Tibial nerve (tissue), 4 donors: ENCODE measurements around the gene RIIAD1. TPM values are rescaled to one million over a fixed set of nuclear protein-coding genes. Genes with fewer than 3 reads are reported as not detected.

Source experiments
- DNase-seq, 2 donors: peaks; one replicate each; pipeline ENCODE4 v3.0.0-alpha.2; 2019; ENCODE audit warnings: low spot score in 2 of 2
- H3K27ac ChIP-seq, 4 donors: fragments of 200-600 bp; sonication (generic) in 3 of 4; one replicate each; pipeline ENCODE4 v1.5.1; 2017 to 2019; ENCODE audit warnings: mild to moderate bottlenecking in 1 of 4
- H3K27me3 ChIP-seq, 2 donors: fragments of 200-600 bp; sonication (generic) in 1 of 2; one replicate each; pipeline versions ENCODE4 v1.5.1 to v1.6.0; 2017 to 2019
- H3K36me3 ChIP-seq, 3 donors: fragments of 200-600 bp; sonication (generic); one replicate each; pipeline ENCODE4 v1.5.1; 2018 to 2019
- H3K4me1 ChIP-seq, 4 donors: fragments of 200-600 bp; sonication (generic) in 3 of 4; one replicate each; pipeline ENCODE4 v1.5.1; 2017 to 2019
- H3K4me3 ChIP-seq, 4 donors: fragments of 200-600 bp; sonication (generic) in 3 of 4; one replicate each; pipeline ENCODE4 v1.5.1; 2017 to 2019; ENCODE audit warnings: mild to moderate bottlenecking in 1 of 4, moderate library complexity in 1 of 4
- H3K9me3 ChIP-seq, 4 donors: fragments of 200-600 bp; sonication (generic) in 3 of 4; one replicate each; pipeline ENCODE4 v1.5.1; 2017 to 2019
- CTCF ChIP-seq, 5 experiments: fragments of 200-600 bp in 3 of 5; fragments of 450-650 bp in 2 of 5; sonication (generic) in 3 of 5; IDR thresholded peaks; one replicate each; pipeline ENCODE4 v1.5.1; 2016 to 2019; ENCODE audit warnings: antibody characterized with exemption in 5 of 5, mild to moderate bottlenecking in 3 of 5, moderate library complexity in 2 of 5
- EP300 ChIP-seq, 2 donors: sonication (generic); formaldehyde crosslinking; IDR thresholded peaks; one replicate each; pipeline ENCODE4 v1.6.1; 2017; ENCODE audit warnings: antibody characterized with exemption in 2 of 2, mild to moderate bottlenecking in 1 of 2
- POLR2A ChIP-seq, 2 donors: fragments of 450-650 bp; IDR thresholded peaks; one replicate each; pipeline ENCODE4 v1.6.1; 2017; ENCODE audit warnings: antibody characterized with exemption in 2 of 2, mild to moderate bottlenecking in 2 of 2, moderate library complexity in 2 of 2
- WGBS, 2 donors: methylation state at CpG; one replicate each; pipeline ENCODE4 v1.1.5; 2018; 5-methylcytosine and 5-hydroxymethylcytosine counted together
- total RNA-seq, 4 donors: library from RNA; depleted of rRNA; stranded (reverse); fragments of >200 nt; gene quantifications; one replicate each; pipeline ENCODE4 v1.1.0, GENCODE V29; 2016

The RIIAD1 gene
- total RNA-seq, 4 donors from 2014 or later: not detected

- no peaks in the 10 kb centered on the region for H3K9me3 ChIP-seq
- peaks cover 0 to 49% of the 10 kb centered on the region in 2 donors for H3K27me3 ChIP-seq
- H3K36me3 ChIP-seq: no peaks in the 10 kb centered on the region
- DNase-seq: no peak
- no peak overlapping the region for H3K27ac ChIP-seq
- H3K4me3 ChIP-seq: no peak overlapping the region
- peaks cover 0 to 39% (median 10%) of the 10 kb centered on the region in 4 donors for H3K4me1 ChIP-seq
- TF ChIP-seq POLR2A (IDR thresholded peaks at IDR 0.05) (no peak), CTCF (IDR thresholded peaks at IDR 0.05) (no peak), EP300 (IDR thresholded peaks at IDR 0.05) (no peak)
- 30 to 33% methylated on average over 4 of the region's 4 CpGs for WGBS, 2 donors
Measured at GRCh38 chr1:151718011-151718431, 3.3 kb upstream of the RIIAD1 start.

DNA sequence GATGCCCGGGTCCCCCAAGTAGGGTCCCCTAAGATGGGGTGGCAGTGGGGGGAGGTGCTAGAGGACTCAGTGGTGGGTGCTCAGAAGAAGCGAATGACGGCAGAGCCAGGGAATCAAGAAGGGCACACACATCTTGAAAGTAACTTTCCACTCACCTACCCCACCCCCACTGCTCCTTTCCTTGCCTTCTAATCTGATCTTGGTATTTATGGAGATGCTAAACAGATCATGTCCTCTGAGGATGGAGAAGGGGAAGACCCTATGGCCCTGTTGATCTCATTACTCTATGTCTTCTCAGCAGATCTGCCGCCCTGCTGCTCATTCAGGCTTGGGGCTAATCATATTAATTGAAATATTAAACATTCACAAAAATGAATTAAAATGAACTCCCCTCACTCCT is 2.7 kb upstream of the RIIAD1 start:
- Histone ChIP-seq H3K4me3 (no peak overlapping the region), H3K9me3 (no peaks in the 10 kb centered on the region), H3K36me3 (no peaks in the 10 kb centered on the region), H3K27ac (peak overlapping the region in 1 of 4 donors; percentile 26), H3K4me1 (peaks cover 0 to 39% (median 10%) of the 10 kb centered on the region in 4 donors), H3K27me3 (peaks cover 0 to 45% of the 10 kb centered on the region in 2 donors)
- no peak for DNase-seq
- TF ChIP-seq CTCF (IDR thresholded peaks at IDR 0.05) (no peak), EP300 (IDR thresholded peaks at IDR 0.05) (no peak), POLR2A (IDR thresholded peaks at IDR 0.05) (no peak)
- 78 to 81% methylated on average over 4 of the region's 4 CpGs for WGBS, 2 donors

GRCh38 chr1:151720125-151720524 is 1.2 kb upstream of the RIIAD1 start:
- H3K4me3 ChIP-seq: peak overlapping the region in 2 of 4 donors; percentile 51 to 63
- peaks cover 0 to 39% (median 10%) of the 10 kb centered on the region in 4 donors for H3K4me1 ChIP-seq
- no peak for DNase-seq
- 44 to 54% methylated on average over 1 of the region's 1 CpG for WGBS, 2 donors
- no peaks in the 10 kb centered on the region for H3K9me3 ChIP-seq
- no peaks in the 10 kb centered on the region for H3K36me3 ChIP-seq
- TF ChIP-seq CTCF (IDR thresholded peaks at IDR 0.05): no peak
- TF ChIP-seq EP300 (IDR thresholded peaks at IDR 0.05): no peak
- no peak for TF ChIP-seq POLR2A (IDR thresholded peaks at IDR 0.05)
- H3K27me3 ChIP-seq: peaks cover 0 to 36% of the 10 kb centered on the region in 2 donors
- peak overlapping the region in 3 of 4 donors; percentile 65 to 87 (median 76) for H3K27ac ChIP-seq

DNA sequence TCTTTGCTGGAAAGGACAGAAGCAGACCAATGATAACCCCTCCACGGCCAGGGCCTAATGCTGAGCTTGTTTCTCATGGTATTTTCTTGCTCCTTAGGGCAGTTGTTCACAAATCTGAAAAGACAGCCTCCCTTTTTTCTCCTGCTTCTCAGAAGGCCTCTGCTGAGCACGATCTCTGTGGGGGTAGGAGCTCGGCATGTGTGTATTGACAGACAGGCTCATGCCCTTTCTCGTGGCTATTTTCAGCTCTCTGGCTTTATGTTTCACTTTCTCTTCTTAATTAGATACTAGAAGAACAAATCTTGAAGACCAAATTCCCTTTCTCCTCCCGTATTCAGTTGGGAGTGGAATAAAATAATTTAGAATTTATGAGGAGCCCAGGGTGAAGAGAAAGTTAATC is 768 bp upstream of the RIIAD1 start:
- no peak for DNase-seq

More for the DNA sequence above, 768 bp upstream of the RIIAD1 start:
- no peaks in the 10 kb centered on the region for H3K9me3 ChIP-seq
- H3K27ac ChIP-seq: peak overlapping the region; percentile 47 to 87 (median 70)
- peaks cover 0 to 39% (median 10%) of the 10 kb centered on the region in 4 donors for H3K4me1 ChIP-seq
- H3K36me3 ChIP-seq: no peaks in the 10 kb centered on the region
- H3K4me3 ChIP-seq: peak overlapping the region in 3 of 4 donors; percentile 51 to 63 (median 58)
- TF ChIP-seq CTCF (IDR thresholded peaks at IDR 0.05) (no peak), EP300 (IDR thresholded peaks at IDR 0.05) (peak in 1 of 2 donors; percentile 42), POLR2A (IDR thresholded peaks at IDR 0.05) (no peak)
- H3K27me3 ChIP-seq: peaks cover 0 to 31% of the 10 kb centered on the region in 2 donors
- 6% methylated on average over 5 of the region's 5 CpGs for WGBS, 2 donors
